HG03469 (cell line): Measurements from ENCODE around the gene NDUFS7.
"Not testable (repeated sequence)": the region's sequence is repeated elsewhere in the genome, so short reads cannot be mapped to it uniquely, and the experiment has no call there.

Experiments
- ATAC-seq: cut with Tn5 transposase; IDR thresholded peaks from one replicate; pipeline ENCODE4 v1.9.1; 2021; ENCODE audit warnings: mild to moderate bottlenecking, moderate library complexity, moderate number of reproducible peaks; ENCODE audit not compliant: unreplicated experiment

NDUFS7 gene

DNA sequence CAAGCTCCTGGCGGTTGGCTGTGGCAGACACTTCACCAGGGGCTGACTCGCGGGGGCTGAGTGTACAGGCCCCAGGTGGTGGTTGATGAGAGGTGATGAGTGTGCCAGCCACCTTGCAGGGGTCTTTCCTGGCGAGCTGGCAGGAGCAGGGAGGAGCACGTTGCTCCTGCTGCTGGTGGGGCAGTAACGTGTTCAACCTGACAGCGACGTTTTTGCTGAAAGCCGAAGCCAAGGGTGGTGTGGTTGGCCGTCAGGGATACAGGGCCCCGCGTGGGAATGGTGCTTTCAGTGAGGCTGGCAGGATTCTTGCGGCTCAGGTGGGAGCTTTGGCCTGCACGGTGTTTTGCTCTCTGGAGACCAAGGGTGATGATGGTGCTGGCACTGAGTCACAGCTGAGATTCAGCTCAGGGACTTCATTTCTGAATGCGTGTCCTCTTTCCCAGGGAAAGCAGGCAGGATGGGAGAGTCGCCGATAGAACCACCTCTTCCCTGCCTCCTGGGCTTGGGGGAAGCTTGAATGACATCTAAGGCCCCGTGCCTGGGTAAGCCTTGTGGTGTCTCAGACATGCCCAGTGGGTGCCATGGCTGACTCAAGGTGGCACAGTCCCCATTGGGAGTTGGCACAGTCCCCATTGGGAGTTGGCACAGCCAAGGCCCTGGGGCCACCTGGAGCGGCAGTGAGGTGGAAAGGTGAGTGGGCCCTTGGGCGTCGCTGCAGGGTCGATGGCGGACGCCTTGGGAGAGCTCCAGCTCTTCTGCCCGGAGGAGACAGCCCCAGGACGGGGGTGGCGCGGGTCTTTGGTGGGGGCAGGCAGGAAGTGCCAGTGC, 32.5 kb downstream of the NDUFS7 start:
- no peak for ATAC-seq

DNA sequence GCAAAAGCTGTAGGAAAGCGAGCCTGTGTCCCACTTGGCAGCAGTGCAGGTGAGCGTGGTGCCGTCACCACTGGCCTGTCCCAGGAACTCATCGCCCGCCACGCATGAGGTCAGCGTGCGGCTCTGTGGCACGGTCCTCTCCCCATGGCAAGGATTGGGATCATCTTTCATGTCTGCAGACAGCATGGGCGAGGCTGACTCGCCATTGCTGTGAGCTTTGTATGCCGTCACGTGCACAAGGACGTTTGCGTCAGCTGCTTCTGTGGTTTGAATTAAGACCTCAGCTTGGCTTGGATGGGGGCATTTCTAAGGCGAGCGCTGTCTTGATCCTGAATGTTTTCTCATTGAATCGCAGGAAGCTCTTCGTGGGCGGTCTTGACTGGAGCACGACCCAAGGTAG, 33.4 kb downstream of the NDUFS7 start:
- ATAC-seq: no peak

DNA sequence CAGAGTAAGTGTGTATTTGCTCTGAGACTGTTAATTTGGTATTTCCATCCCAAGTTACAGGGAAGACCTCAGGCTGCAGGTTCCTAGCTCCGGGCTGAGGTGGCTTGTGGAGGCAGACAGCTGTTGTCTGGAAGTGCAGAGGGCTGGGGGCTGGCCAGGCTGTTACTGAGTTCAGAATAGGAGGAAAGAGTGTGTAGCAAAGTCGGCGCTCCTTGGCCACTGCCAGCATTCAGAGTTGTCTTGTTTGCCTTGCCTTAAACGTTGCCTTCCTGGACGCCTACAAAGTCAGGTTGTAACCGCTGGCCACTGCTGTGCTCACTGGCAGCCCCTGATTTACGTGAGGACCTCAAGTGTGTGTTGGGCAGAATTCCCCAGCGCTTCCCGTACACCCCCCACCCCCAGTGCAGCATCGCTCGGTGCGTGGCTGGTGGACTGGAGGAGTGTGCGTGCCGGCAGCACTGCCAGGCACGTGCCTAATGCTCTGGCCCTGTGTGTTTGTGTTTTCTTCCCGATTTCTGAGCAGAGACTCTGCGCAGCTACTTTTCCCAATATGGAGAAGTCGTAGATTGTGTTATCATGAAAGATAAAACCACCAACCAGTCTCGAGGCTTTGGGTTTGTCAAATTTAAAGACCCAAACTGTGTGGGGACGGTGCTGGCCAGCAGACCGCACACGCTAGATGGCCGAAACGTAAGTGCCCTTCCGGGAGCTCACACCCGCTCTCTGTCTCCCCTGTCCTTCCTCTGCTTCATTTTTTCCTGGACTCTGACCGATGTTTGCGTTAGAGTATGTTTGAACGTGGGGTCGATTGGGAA, 34.2 kb downstream of the NDUFS7 start:
- no peak for ATAC-seq

DNA sequence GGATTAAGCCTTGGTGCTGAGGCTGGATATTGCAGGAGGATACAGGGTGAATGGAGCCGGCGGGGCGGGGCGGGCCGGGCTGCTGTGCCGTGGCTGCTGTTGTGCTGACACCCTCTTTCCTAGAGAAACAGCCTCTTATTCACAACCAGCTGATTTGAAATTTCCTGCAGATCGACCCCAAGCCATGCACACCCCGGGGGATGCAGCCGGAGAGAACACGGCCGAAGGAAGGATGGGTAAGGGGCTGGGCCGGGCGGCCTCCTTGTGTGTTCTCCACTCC, 34.7 kb downstream of the NDUFS7 start:
- no peak for ATAC-seq

DNA sequence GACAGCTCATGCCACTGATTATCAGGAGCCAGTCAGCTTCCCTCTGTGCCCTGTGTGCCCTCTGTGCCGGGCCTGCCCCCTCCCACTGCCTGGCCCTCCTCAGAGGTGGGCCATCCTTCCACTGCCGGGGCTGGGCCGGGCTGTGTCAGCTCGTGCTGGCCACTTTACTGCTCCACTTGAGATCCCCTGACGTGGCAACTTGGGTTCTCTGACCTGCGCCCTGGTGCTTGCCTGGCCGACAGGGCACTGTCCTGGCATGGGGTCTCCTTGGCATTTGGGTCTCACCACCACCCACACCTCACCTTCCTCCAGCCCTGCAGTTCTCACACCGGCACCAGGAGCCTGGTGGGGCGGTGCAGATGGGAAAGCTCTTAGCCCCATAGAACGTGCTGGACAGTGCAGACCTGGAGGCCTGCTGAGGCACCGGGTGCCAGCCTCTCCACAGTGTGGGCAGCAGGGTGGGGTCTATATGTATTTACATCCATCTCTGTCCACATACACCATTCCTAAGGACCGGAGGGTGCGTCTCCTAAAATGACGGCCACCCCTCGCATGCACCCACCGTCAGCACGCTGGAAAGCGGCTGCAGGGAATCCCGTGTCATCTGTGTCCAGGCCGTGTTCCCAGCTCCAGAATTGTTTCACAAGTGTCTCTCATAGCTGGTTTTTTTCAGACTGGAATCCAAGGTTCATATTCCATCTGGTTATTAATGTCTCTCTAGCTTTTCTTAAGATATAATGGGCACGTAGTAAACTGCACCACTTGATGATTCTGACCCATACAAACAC, 35.4 kb downstream of the NDUFS7 start:
- ATAC-seq: no peak

DNA sequence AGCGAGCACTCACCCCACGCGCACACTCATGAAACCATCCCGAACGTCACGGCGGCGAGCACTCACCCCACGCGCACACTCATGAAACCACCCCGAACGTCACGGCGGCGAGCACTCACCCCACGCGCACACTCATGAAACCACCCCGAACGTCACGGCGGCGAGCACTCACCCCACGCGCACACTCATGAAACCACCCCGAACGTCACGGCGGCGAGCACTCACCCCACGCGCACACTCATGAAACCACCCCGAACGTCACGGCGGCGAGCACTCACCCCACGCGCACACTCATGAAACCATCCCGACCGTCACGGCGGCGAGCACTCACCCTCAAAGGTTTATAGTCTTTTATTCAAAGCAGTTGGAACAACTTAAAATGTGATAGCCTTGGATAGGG, 36.4 kb downstream of the NDUFS7 start:
- not testable (repeated sequence) for ATAC-seq

DNA sequence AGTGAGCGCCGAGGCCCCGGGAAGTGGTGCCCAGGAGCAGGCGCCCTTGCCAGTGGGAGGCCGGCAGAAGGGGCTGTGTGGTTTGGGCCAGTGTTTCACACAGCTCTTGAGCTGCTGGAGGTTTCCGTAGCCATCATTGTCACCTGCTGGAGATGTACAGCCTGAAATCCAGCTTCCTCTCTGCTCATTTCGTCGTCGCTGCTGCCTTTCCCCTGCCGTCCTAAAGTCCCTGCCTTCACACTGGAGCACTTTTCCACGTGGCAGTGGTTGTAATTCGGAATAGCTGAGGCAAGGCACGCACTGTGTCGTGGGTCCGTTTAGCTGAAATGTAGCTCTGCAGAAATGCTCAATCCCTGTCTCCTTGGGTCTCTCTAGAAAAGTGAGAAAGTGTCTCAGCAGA, 36.9 kb downstream of the NDUFS7 start:
- no peak for ATAC-seq

DNA sequence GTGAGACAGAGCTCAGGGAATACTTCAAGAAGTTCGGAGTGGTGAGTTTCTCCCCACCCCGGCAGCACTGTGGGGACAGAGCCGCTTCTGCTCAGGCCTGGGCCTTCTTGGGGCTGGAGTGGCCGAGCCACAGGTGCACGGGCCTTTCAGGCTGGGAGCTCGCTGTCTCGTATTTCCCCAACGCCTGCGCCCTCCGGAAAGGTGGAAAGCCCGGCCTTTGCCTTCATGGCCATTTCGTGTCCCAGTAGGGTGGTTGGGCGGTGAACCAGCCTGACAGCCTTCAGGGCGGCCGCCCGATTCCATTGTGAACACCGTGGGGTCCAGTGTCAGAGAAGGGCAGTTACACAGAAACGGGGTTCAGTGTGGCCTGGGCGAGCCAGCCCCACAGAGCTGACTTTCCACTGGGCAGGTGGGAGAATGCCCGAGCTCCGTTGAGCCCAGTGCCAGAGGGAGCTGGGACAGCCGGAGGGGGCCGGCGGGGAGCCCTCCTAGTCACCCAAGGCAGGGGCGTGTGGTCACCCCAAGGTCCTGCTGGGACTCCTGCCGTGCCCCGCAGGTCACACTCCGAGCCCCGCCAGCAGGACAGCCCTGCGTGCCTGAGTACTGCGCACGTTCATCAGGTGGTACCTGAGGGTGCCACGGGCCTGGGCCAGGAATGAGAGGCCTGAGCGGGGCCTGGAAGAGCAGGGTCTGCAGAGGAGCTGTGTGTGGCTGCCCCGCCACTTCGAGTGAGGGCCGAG, 37.7 kb downstream of the NDUFS7 start:
- ATAC-seq: no peak

DNA sequence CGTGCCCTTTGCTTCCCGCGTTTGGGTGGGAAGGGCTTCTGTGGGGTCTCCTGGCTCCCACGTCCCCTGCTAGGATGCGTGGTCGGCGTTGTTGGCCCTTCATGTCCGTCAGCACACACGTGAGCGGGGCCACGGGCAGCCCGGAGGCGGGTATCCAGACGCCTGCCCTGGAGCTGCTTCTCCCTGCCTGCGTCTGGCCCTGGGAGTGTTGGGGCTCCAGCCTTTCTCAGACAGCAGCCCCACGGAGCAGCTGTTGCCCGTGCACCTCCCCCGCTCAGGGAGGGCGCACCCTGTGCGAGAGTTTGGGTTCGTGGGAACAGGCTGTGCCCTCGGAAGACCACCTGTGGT, 38.2 kb downstream of the NDUFS7 start:
- ATAC-seq: no peak

DNA sequence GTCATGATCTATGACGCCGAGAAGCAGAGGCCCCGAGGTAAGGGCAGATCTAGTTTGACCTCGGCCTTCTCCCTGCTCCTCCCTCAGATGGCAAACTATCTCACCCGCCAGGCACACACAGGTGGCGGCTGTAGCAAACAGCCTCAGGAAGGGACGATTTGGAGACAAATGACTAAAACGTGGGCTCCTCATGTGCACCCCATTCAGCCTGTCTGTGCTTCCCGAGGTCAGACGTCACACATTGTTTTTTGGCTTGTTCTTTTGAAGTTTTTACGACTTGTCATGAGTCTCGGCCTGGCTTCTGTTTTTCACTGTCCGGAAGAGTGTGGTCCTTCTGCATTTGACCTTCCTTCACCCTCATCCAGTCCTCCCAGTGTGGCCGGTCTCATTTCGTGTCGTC, 38.7 kb downstream of the NDUFS7 start:
- ATAC-seq: no peak

DNA sequence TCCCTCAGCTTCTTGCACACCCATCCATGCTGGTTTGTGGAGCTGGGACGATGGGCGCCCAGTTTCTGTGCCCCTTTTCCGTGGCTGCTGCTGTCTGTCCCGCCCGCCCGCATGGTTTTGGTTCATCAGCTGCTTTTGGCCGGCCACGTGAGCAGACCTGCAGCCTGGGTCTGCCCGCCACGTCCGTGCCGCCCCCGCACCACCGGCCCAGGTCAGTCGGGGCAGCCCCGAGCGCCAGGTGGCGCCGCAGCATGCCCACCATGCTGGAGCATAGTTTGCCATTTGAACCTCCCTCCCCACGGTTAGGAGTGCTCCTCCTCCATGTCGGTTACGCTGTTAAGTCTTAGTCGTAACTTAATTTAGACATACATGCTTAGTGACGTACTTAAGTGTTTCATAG, 39.2 kb downstream of the NDUFS7 start:
- ATAC-seq: no peak

DNA sequence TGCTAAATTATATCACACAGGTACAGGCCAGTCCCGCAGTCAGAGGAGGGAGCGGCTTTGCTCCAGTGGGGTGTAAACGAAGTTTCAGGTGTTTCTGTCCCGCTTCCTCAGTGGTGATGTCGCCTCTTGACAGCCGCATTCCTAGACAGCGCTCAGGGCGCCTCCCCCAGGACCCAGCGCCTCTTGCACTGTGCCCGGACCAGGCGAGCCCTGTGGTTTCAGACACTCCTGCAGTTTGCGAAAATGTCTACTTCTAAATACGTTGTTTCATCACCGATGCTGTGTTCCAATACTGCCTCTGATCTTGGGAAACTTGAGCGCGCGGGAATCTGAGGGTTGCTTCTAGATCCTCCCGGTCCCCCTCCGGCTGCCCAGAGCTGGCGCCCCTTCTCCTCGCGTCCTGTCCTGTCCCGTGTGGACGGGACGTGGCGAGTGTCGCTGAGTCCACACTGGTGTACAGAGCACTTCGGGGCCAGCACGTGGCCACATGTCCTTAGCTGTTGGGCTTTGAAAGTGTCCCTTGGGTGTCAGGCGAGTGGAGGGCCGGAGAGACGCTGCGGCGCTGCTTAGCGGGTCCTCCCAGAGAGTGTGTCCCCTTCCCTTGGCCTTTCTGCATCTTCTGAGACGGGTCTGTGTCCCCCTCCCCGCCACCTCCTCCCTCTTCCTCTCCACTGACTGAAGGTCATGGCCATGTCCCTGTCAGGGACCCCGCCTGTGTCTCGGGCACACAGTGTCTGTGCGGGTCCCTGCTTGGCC, 39.9 kb downstream of the NDUFS7 start:
- no peak for ATAC-seq

DNA sequence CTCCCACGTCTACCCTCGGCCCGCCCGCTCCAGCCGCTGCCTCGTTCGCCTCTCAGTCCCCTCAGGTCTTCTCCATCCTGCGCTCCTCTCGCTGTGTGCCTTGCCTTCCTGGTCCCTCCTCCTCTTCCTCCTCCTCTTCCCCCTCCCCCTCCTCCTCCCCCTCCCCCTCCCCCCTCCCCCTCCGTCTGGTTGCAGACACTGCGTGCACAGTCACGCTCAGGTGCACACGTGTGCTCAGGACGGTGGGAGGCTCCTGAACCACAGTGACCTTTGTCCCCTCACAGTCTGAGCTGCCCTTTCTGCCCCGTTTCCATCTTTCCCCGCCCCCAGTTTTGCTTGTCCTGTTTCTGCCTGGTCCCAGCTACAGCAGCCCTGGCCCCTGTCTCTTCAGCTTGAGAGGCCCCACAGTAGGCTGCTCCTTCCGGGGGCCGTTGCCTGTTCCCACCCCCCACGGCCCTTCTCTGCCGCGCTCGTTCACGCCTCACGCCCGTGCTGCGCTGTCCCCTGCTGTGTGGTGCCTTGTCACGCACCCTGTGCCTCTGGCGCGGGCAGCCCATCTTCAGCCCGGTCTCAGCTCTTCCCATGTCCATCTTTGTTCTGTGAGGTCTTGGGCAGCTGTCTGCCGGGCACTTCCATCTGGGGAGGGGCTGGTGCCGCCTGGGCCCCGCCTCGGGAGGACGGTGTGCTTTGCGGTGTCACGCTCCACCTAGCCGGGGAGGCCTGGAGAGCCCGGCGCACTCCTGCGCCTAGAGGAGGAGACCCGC, 40.7 kb downstream of the NDUFS7 start:
- no peak for ATAC-seq

DNA sequence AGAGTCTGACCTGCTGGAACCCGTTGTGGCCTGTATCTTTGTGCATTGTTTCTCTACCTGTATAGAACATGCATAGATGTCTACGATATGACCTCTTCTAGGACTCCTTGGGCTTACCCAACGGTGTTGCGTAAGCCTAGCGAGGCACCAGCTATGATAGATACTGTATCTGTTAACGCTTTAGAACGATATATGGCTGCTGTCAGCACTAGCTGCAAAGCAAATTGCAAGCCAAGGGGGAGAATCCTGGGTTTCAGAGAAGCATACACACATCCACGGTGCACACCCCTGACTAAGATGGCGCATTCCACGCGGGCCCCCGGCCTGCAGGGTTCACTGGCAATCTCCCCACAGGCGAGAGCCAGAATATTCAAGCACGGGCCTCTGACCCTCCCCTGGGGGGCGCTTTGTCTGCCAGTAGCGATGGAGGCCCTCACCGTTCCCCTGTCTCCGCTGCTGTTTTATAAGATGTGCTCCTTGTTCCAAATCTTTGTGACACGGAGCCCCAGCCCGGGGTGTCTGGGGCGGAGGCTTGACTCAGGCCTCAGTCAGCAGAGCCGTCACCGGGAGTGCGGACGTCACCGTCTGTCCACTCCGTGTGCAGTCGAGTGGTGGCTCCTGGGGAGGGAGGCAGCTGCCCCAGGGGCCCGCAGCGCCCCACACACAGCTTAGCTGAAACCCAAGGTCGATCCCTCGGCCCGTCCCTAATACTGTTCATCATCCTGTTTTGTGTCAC, 41.6 kb downstream of the NDUFS7 start:
- no peak for ATAC-seq

DNA sequence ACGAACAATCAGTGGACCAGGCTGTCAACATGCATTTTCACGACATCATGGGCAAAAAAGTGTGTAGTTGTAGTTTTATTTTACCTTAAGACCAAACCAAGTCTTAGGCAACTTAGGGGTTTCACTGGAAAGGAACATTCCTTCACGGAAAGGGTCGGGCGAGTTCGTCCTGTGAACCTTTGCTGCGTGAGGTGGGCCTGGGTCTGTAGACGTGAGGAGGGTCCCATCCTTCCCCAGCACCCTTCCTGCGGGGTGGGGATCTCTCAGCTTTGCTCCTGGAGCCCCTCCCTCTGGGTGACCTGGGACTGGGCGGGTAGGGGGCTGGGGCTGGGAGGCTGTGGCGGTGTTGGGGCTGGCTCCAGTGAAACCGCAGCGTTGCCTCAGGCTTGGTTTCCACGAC, 42.2 kb downstream of the NDUFS7 start:
- ATAC-seq: no peak

DNA sequence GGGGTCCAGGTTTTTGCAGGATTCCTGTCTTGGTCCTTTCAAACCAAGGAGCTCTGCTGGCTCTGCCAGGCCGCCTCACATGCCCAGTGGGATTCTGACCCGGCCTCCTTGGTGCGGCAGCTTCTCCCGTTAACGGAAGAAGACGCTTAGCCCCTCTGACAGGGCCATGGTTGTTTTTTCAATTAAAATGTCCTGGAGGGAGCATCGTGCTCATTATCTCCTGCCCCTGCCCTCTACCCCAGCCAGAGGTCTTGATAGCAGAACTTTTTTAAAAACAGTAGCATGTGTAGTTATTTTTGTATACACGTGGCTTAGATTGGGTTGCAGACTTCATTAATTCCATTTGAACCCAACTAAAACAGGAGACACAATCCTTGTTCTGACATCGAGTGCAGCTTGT, 43.0 kb downstream of the NDUFS7 start:
- ATAC-seq: no peak

DNA sequence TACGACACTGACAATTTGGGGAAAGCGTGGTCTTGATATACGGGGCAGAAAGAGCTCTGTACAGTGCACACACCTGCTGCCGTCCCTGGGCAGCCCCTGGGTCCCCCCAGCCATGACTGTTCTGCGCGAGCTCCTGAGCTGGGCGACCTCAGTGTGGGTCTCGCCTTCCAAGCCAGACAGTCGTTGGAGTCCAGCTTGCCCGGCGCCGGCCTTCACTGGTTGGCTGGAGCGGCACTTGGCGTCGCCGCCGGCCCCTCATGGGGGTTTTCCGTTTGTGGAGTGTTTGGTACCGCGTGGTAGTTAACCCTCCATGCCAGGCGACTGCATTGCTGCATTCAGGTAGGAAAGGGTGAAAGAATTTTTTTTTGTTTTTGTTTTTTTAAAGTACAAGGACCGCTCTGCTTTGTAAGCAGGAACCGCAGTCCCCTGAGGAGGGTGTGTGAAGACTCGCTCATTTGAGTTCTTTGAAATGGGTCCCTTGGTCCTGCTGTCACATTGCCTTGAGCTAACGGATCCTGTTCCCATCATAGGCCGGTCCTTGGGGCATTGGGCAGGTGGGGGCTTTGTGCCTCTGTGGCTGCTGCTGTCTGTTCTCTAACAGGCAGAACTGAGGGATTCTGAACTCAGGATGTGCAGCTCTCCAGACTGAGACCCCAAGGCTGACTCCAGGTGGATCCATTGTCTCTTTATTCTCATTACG, 43.7 kb downstream of the NDUFS7 start:
- no peak for ATAC-seq

DNA sequence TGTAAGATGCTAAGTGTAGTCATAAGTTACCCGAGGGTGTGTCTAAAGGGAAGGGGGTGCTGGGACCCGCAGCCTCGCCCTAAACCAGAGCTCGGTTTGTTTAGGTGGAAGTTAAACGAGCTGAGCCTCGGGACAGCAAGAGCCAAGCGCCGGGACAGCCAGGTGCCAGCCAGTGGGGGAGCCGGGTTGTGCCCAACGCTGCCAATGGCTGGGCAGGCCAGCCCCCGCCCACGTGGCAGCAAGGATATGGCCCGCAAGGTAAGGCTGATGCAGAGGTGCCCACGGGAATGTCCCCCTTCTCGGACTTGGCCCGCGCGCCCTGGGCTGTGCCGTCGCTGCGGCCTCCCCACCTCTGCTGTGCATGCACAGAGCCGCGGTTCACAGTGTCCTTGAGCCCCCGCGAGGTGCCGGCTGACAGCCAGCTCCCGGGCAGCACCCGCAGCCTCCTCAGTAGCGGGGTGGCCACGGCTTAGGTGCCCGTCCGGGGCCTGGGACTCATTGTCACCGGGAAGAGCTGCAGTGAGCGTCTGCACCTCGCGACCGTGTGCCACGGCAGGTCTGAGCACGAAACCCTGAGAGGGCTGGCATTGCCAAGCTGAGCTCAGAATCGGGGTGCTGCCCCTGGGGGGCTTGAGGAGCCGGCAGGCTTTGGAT, 45.2 kb downstream of the NDUFS7 start:
- no peak for ATAC-seq
